Body of pancreas (tissue), 4 donors: ENCODE results near the gene RSKR. TPM values are rescaled to one million over a fixed set of nuclear protein-coding genes. Genes with fewer than 3 reads are reported as not detected.

ENCODE experiments used
- ATAC-seq: fragments of 150-250 bp; one replicate; pipeline ENCODE4 v1.9.1; 2016
- DNase-seq, 4 donors: peaks; one replicate each; pipeline ENCODE4 v3.0.0-alpha.2; 2019
- H3K27ac ChIP-seq, 4 donors: fragments of 200-600 bp; sonication (generic); 1 replicate in 3 of 4; 2 replicates in 1 of 4; pipeline versions ENCODE4 v1.5.1 to v1.6.1; 2016 to 2019; ENCODE audit warnings: mild to moderate bottlenecking in 1 of 4, mixed read lengths in 1 of 4, moderate library complexity in 1 of 4
- H3K27me3 ChIP-seq, 2 donors: fragments of 200-600 bp; sonication (generic); one replicate each; pipeline ENCODE4 v1.6.0; 2016; ENCODE audit warnings: mild to moderate bottlenecking in 1 of 2
- H3K36me3 ChIP-seq, 2 donors: fragments of 200-600 bp; sonication (generic); replicated peaks in 1 of 2; 2 replicates each; pipeline ENCODE4 v1.5.1; 2016; ENCODE audit warnings: low read depth in 2 of 2; ENCODE audit not compliant: insufficient read depth in 1 of 2
- H3K4me1 ChIP-seq: fragments of 200-600 bp; sonication (generic); one replicate; pipeline ENCODE4 v1.6.0; 2016
- H3K4me3 ChIP-seq, 2 donors: fragments of 200-600 bp; sonication (generic); 1 replicate in 1 of 2; 2 replicates in 1 of 2; pipeline ENCODE4 v1.5.1; 2016 to 2019
- H3K9me3 ChIP-seq, 3 donors: fragments of 200-600 bp; sonication (generic); 1 replicate in 2 of 3; 2 replicates in 1 of 3; pipeline ENCODE4 v1.5.1; 2016
- POLR2A ChIP-seq, 3 donors: fragments of 450-650 bp; IDR thresholded peaks; one replicate each; pipeline ENCODE4 v1.6.1; 2016; ENCODE audit warnings: antibody characterized with exemption in 3 of 3, mild to moderate bottlenecking in 2 of 3
- WGBS, 2 donors: methylation state at CpG; one replicate each; pipeline ENCODE4 v1.1.5; 2017; 5-methylcytosine and 5-hydroxymethylcytosine counted together
- intact Hi-C: fragments of 100-400 bp; cut with DNase I; formaldehyde crosslinking; loops from one replicate; pipeline ENCODE4 v1.15.1; 2023
- total RNA-seq, 2 donors: library from RNA; depleted of rRNA; stranded (reverse); fragments of >200 nt; gene quantifications; one replicate each; pipeline ENCODE4 v1.1.0, GENCODE V29; 2016
- TF ChIP-seq, protein P1 (sequence below), 7 experiments: fragments of 450-650 bp in 4 of 7; fragments of 200-600 bp in 3 of 7; sonication (generic) in 3 of 7; IDR thresholded peaks; one replicate each; pipeline ENCODE4 v1.5.1; 2016 to 2019; ENCODE audit warnings: antibody characterized with exemption in 7 of 7

Gene RSKR
- total RNA-seq, 2 donors from 2014 or later: 2.6 to 14.8 TPM

- TF ChIP-seq POLR2A (IDR thresholded peaks at IDR 0.05): no peak
- TF ChIP-seq, protein P1, sequence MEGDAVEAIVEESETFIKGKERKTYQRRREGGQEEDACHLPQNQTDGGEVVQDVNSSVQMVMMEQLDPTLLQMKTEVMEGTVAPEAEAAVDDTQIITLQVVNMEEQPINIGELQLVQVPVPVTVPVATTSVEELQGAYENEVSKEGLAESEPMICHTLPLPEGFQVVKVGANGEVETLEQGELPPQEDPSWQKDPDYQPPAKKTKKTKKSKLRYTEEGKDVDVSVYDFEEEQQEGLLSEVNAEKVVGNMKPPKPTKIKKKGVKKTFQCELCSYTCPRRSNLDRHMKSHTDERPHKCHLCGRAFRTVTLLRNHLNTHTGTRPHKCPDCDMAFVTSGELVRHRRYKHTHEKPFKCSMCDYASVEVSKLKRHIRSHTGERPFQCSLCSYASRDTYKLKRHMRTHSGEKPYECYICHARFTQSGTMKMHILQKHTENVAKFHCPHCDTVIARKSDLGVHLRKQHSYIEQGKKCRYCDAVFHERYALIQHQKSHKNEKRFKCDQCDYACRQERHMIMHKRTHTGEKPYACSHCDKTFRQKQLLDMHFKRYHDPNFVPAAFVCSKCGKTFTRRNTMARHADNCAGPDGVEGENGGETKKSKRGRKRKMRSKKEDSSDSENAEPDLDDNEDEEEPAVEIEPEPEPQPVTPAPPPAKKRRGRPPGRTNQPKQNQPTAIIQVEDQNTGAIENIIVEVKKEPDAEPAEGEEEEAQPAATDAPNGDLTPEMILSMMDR (IDR thresholded peaks at IDR 0.05): no peak
- peak in 1 of 4 donors; percentile 47 for DNase-seq
- no peak overlapping the region for H3K4me3 ChIP-seq
- no peaks in the 10 kb centered on the region for H3K9me3 ChIP-seq
- H3K4me1 ChIP-seq: peaks cover 6% of the 10 kb centered on the region
- 73 to 80% methylated on average over 3 of the region's 3 CpGs for WGBS, 2 donors
- intact Hi-C loops: no loop called here
- no peaks in the 10 kb centered on the region for H3K27me3 ChIP-seq
- peaks cover 0 to 8% of the 10 kb centered on the region in 2 donors for H3K36me3 ChIP-seq
- ATAC-seq: peak; percentile 76
- peak overlapping the region in 2 of 4 donors; percentile 48 to 58 for H3K27ac ChIP-seq
These were observed 50.5 kb downstream of the RSKR start for GRCh38 chr17:28563475-28563874.

Other genes starting within 250 kb of the RSKR start
- not detected for gene SEBOX, start 249.0 kb downstream of the RSKR start, total RNA-seq
- 1 to 10 TPM; 4.2 to 6.6 TPM for gene VTN, start 243.9 kb downstream of the RSKR start, total RNA-seq
- gene SARM1, start 242.5 kb downstream of the RSKR start, total RNA-seq: 10 to 100 TPM; 13.7 to 33.9 TPM
- gene SLC46A1, start 208.0 kb downstream of the RSKR start, total RNA-seq: 10 to 100 TPM in 1 of 2 donors, 1 to 10 TPM in 1; 8.6 to 17.6 TPM
- 1 to 10 TPM in 1 of 2 donors, not detected in 1; 1.8 TPM for gene SLC13A2, start 140.5 kb downstream of the RSKR start, total RNA-seq
- gene FOXN1, start 107.8 kb downstream of the RSKR start, total RNA-seq: under 1 TPM in 1 of 2 donors, not detected in 1; 0.52 TPM
- gene UNC119, start 61.6 kb downstream of the RSKR start, total RNA-seq: 10 to 100 TPM; 25.7 to 29.3 TPM
- gene PIGS, start 42.7 kb downstream of the RSKR start, total RNA-seq: 10 to 100 TPM; 11.7 to 12.2 TPM
- 10 to 100 TPM in 1 of 2 donors, 1 to 10 TPM in 1; 2.9 to 25.1 TPM for gene ALDOC, start 37.3 kb downstream of the RSKR start, total RNA-seq
- gene SPAG5, start 15.2 kb downstream of the RSKR start, total RNA-seq: 1 to 10 TPM in 1 of 2 donors, not detected in 1; 3.1 TPM
- gene BLTP2, start 31.0 kb upstream of the RSKR start, total RNA-seq: 10 to 100 TPM; 70.8 to 87.3 TPM
- gene SDF2, start 47.7 kb upstream of the RSKR start, total RNA-seq: 10 to 100 TPM; 13.8 to 22.8 TPM
- gene SUPT6H, start 48.0 kb upstream of the RSKR start, total RNA-seq: 10 to 100 TPM; 26.5 to 37.2 TPM
- gene PROCA1, start 97.7 kb upstream of the RSKR start, total RNA-seq: not detected
- gene RAB34, start 103.7 kb upstream of the RSKR start, total RNA-seq: 10 to 100 TPM; 18.2 to 61.3 TPM
- gene RPL23A, start 105.8 kb upstream of the RSKR start, total RNA-seq: 100 to 1,000 TPM; 208 to 220 TPM
- 1 to 10 TPM; 2.0 to 3.1 TPM for gene TLCD1, start 112.0 kb upstream of the RSKR start, total RNA-seq
- 10 to 100 TPM in 1 of 2 donors, 1 to 10 TPM in 1; 2.9 to 18.5 TPM for gene NEK8, start 114.6 kb upstream of the RSKR start, total RNA-seq
- gene TRAF4, start 129.8 kb upstream of the RSKR start, total RNA-seq: 10 to 100 TPM; 27.5 to 48.1 TPM
- 10 to 100 TPM in 1 of 2 donors, 1 to 10 TPM in 1; 9.9 to 15.3 TPM for gene FAM222B, start 228.6 kb upstream of the RSKR start, total RNA-seq
- gene ERAL1, start 240.8 kb upstream of the RSKR start, total RNA-seq: 10 to 100 TPM; 13.0 to 49.4 TPM